Glutamatergic neuron (in vitro differentiated cells): Measurements from ENCODE around the gene BTF3L4. TPM values are rescaled to one million over a fixed set of nuclear protein-coding genes. Genes with fewer than 3 reads are reported as not detected.

Experiments used
- DNase-seq: peaks from one replicate; pipeline ENCODE4 v3.0.0; 2022
- H3K27ac Mint-ChIP-seq: one replicate; pipeline ENCODE4 v1.8.0; 2020; ENCODE audit warnings: mild to moderate bottlenecking, mixed read lengths, inconsistent platforms; ENCODE audit not compliant: unreplicated experiment
- H3K27me3 Mint-ChIP-seq: one replicate; pipeline ENCODE4 v1.8.0; 2020; ENCODE audit warnings: mild to moderate bottlenecking, moderate library complexity, mixed read lengths, inconsistent platforms; ENCODE audit not compliant: unreplicated experiment
- H3K36me3 Mint-ChIP-seq: one replicate; pipeline ENCODE4 v1.8.0; 2020; ENCODE audit warnings: mild to moderate bottlenecking, mixed read lengths, inconsistent platforms; ENCODE audit not compliant: unreplicated experiment
- H3K4me1 Mint-ChIP-seq: one replicate; pipeline ENCODE4 v1.8.0; 2020; ENCODE audit warnings: mild to moderate bottlenecking, low read depth, mixed read lengths, inconsistent platforms; ENCODE audit not compliant: unreplicated experiment
- H3K4me3 Mint-ChIP-seq: one replicate; pipeline ENCODE4 v1.8.0; 2020; ENCODE audit warnings: mild to moderate bottlenecking, mixed read lengths, inconsistent platforms; ENCODE audit not compliant: unreplicated experiment
- H3K9me3 Mint-ChIP-seq: one replicate; pipeline ENCODE4 v1.8.0; 2020; ENCODE audit warnings: mild to moderate bottlenecking, moderate library complexity, mixed read lengths, inconsistent platforms; ENCODE audit not compliant: unreplicated experiment
- CTCF ChIP-seq: fragments of 200-600 bp; sonication (generic); IDR thresholded peaks from one replicate; pipeline ENCODE4 v1.5.0; 2021; ENCODE audit not compliant: partially characterized antibody, unreplicated experiment
- long read RNA-seq: library from polyadenylated mRNA; unstranded; transcript quantifications from one replicate; pipeline ENCODE4 v2.0.0, GENCODE V29; 2020; ENCODE audit not compliant: unreplicated experiment
- total RNA-seq: library from RNA; stranded (reverse); fragmentation: NEBNext Ultra II Directional; extraction: Animal tissue kit (Norgen Biotek cat#: 25700); gene quantifications from one replicate; pipeline ENCODE4 v1.2.1, GENCODE V29; 2021; ENCODE audit not compliant: unreplicated experiment

Gene BTF3L4
- total RNA-seq: 90.5 TPM
- long read RNA-seq, full-length matches to known transcripts: 107 of 113 reads
- long read RNA-seq, partial matches to known transcripts: 1 of 113 reads
- long read RNA-seq, other reads (novel, unspliced or antisense): 5 of 113 reads

GRCh38 chr1:52056163-52056936, at the start of gene BTF3L4:
Gene BTF3L4, plus strand, starts transcription at chr1:52056295. Its CDS starts 3,553 bp downstream, at chr1:52059848.
- Mint-ChIP-seq H3K27me3 (peaks cover 6% of the 10 kb centered on the region), H3K36me3 (no peaks in the 10 kb centered on the region), H3K4me3 (peak within 1 kb of the TSS; percentile 97), H3K4me1 (peaks cover 16% of the 10 kb centered on the region), H3K27ac (peak within 1 kb of the TSS; percentile 100), H3K9me3 (peaks cover 17% of the 10 kb centered on the region)
- DNase-seq: peak; percentile 96
- peak; percentile 30 for TF ChIP-seq CTCF

DNA sequence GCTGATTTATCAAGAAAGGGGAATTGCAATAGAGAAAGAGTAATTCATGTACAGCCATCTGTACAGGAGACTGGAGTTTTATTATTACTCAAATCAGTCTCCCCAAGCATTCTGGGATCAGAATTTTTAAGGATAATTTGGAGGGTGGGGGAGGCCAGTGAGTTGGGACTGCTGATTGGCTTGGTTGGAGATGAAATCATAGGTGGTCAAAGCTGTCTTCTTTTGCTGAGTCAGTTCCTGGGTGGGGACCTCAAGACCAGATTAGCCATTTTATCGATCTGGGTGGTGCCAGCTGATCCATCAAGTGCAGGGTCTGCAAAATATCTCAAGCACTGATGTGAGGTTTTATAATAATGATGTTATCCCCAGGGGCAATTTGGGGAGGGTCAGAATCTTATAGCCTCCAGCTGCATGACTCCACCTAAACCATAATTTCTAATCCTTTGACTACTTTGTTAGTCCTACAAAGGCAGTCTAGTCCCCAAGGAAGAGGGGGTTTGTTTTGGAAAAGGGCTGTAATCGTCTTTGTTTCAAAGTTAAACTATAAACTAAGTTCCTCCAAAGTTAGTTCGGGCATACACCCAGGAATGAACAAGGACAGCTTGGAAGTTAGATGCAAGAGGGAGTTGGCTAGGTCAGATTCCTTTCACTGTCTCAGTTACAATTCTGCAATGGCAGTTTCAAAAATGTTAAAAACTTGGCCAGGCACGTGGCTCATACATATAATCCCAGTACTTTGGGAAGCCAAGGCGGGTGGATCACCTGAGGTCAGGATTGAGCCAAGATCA, 48.7 kb upstream of the BTF3L4 start:
- Mint-ChIP-seq H3K9me3 (peaks cover 2% of the 10 kb centered on the region), H3K4me3 (no peak overlapping the region), H3K36me3 (no peaks in the 10 kb centered on the region), H3K27ac (peak overlapping the region; percentile 38), H3K27me3 (no peaks in the 10 kb centered on the region), H3K4me1 (peaks cover 2% of the 10 kb centered on the region)
- no peak for TF ChIP-seq CTCF
- no peak for DNase-seq

DNA sequence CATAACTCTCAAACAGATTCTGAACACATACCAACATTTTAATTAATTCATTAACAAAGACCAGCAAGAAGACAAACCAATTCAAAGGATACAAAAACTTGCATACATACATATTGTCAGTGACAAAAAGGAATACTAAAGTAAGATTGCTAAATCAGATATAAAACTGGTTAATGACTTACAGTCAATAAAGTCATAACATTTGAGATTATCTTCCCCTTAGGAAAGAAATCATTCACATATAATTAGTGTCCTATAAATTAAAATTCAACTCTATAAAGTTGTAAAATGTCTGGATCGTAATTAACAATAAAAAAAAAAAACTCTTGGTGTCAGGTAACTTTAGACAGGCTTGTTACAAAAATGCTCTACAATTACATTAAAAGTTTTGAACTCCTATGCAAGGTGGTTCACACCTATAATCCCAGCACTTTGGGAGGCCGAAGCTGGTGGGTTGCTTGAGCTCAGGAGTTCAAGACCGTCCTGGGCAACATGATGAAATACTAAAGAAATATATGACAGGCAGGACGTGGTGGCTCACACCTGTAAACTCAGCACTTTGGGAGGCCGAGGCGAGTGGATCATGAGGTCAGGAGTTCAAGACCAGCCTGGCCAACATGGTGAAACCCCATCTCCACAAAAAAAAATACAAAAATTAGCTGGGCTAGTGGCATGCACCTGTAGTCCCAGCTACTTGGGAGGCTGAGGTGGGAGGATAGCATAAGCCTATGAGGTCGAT, 47.9 kb upstream of the BTF3L4 start:
- no peak for TF ChIP-seq CTCF
- Mint-ChIP-seq H3K36me3 (no peaks in the 10 kb centered on the region), H3K4me3 (no peak overlapping the region), H3K9me3 (peaks cover 2% of the 10 kb centered on the region), H3K27me3 (no peaks in the 10 kb centered on the region), H3K4me1 (peaks cover 2% of the 10 kb centered on the region), H3K27ac (no peak overlapping the region)
- DNase-seq: no peak

GRCh38 chr1:52022133-52022532, 34.0 kb upstream of the BTF3L4 start:
- Mint-ChIP-seq H3K4me3 (no peak overlapping the region), H3K4me1 (no peaks in the 10 kb centered on the region), H3K9me3 (no peaks in the 10 kb centered on the region), H3K27ac (no peak overlapping the region), H3K36me3 (no peaks in the 10 kb centered on the region), H3K27me3 (no peaks in the 10 kb centered on the region)
- no peak for TF ChIP-seq CTCF
- no peak for DNase-seq
